T-cell (primary cell): ENCODE measurements around the gene GMEB2. TPM values are rescaled to one million over a fixed set of nuclear protein-coding genes. Genes with fewer than 3 reads are reported as not detected.
A peak's percentile ranks its signal among the peaks of the same experiment; 100 is the strongest.

Experiments used
- ATAC-seq, 4 experiments: fragments of 200-7000 bp in 3 of 4; fragments of 150-1000 bp in 1 of 4; cut with Tn5 transposase; replicated peaks in 1 of 4; 1 replicate in 3 of 4; 2 replicates in 1 of 4; pipeline ENCODE4 v1.10.0; 2021; ENCODE audit warnings: moderate library complexity in 3 of 4, mild to moderate bottlenecking in 2 of 4, moderate number of reproducible peaks in 1 of 4
- CTCF ChIA-PET, 2 donors: fragments of 300-600 bp; sonication (Branson Sonifier 250); formaldehyde crosslinking; loops; one replicate each; lab custom pipeline; 2022; ENCODE audit warnings: antibody characterized with exemption in 2 of 2; lab: Charles Lee
- POLR2A ChIA-PET, 2 donors: fragments of 300-600 bp; sonication (Branson Sonifier 250); formaldehyde crosslinking; loops; one replicate each; lab custom pipeline; 2022; ENCODE audit warnings: antibody characterized with exemption in 2 of 2; lab: Charles Lee
- DNase-seq, 35 experiments: peaks; one replicate each; pipeline versions ENCODE4 v3.0.0 to v3.0.0-alpha.2; 2013 to 2023
- H3K27ac ChIP-seq: one replicate; pipeline ENCODE4 v1.5.1; 2013; ENCODE audit warnings: low read length
- H3K27me3 ChIP-seq, 2 experiments: replicated peaks in 1 of 2; 1 replicate in 1 of 2; 2 replicates in 1 of 2; pipeline versions ENCODE4 v1.6.1 to v1.7.0; 2013; ENCODE audit warnings: low read length in 1 of 2, mixed read lengths in 1 of 2; ENCODE audit not compliant: control insufficient read depth in 2 of 2, insufficient read depth in 2 of 2; ENCODE audit errors: extremely low read depth in 1 of 2
- H3K36me3 ChIP-seq, 2 donors: 1 replicate in 1 of 2; 2 replicates in 1 of 2; pipeline versions ENCODE4 v1.6.1 to v1.7.0; 2013; ENCODE audit warnings: low read length in 1 of 2; ENCODE audit not compliant: control insufficient read depth in 2 of 2, insufficient read depth in 1 of 2; ENCODE audit errors: extremely low read depth in 1 of 2
- H3K4me1 ChIP-seq, 2 experiments: 1 replicate in 1 of 2; 2 replicates in 1 of 2; pipeline versions ENCODE4 v1.6.1 to v1.7.0; 2013; ENCODE audit warnings: low read length in 2 of 2, mixed read lengths in 1 of 2; ENCODE audit not compliant: insufficient read depth in 2 of 2, control insufficient read depth in 1 of 2; ENCODE audit errors: extremely low read depth in 1 of 2
- H3K4me3 ChIP-seq, 2 donors: 1 replicate in 1 of 2; 2 replicates in 1 of 2; pipeline versions ENCODE4 v1.5.1 to v1.7.0; 2013; ENCODE audit warnings: mild to moderate bottlenecking in 2 of 2, low read length in 1 of 2, moderate library complexity in 1 of 2; ENCODE audit not compliant: control insufficient read depth in 1 of 2; ENCODE audit errors: extremely low read depth in 1 of 2
- H3K9me3 ChIP-seq: 2 replicates; pipeline ENCODE4 v1.7.0; 2013
- H3K27ac Mint-ChIP-seq, 2 donors: one replicate each; pipeline ENCODE4 v1.8.0; 2020 to 2021; ENCODE audit warnings: mild to moderate bottlenecking in 2 of 2, mixed read lengths in 2 of 2
- H3K27me3 Mint-ChIP-seq, 2 donors: one replicate each; pipeline ENCODE4 v1.8.0; 2021 to 2022; ENCODE audit warnings: mixed read lengths in 2 of 2
- H3K36me3 Mint-ChIP-seq: one replicate; pipeline ENCODE4 v1.8.0; 2021; ENCODE audit warnings: mixed read lengths
- H3K4me1 Mint-ChIP-seq, 3 donors: one replicate each; pipeline ENCODE4 v1.8.0; 2020 to 2022; ENCODE audit warnings: mixed read lengths in 3 of 3, mild to moderate bottlenecking in 1 of 3
- H3K4me3 Mint-ChIP-seq, 3 donors: one replicate each; pipeline ENCODE4 v1.8.0; 2020 to 2022; ENCODE audit warnings: mild to moderate bottlenecking in 3 of 3, mixed read lengths in 3 of 3, moderate library complexity in 3 of 3
- H3K9me3 Mint-ChIP-seq, 3 donors: one replicate each; pipeline ENCODE4 v1.8.0; 2020 to 2022; ENCODE audit warnings: mixed read lengths in 3 of 3
- WGBS: methylation state at CpG from one replicate; pipeline ENCODE4 v1.1.5; 2013; ENCODE audit warnings: missing lambda C conversion rate; ENCODE audit not compliant: insufficient coverage; 5-methylcytosine and 5-hydroxymethylcytosine counted together
- total RNA-seq, 35 experiments: library from RNA in 6 of 35; stranded (reverse) in 6 of 35; fragments of 120-200 nt in 1 of 35; gene quantifications; one replicate each; pipeline versions ENCODE4 v1.2.1 to v1.2.4 and lab custom pipeline; 2013 to 2026

Gene GMEB2
- total RNA-seq, 5 donors from 2014 or later (not counting 1 experiment from before 2014, with no cell fraction given), result 20.7 to 30.3 (median 29.0) TPM

- Mint-ChIP-seq H3K9me3 (no peaks in the 10 kb centered on the region), H3K4me3 (peak overlapping the region; percentile 57 to 73 (median 70)), H3K27me3 (no peaks in the 10 kb centered on the region), H3K27ac (peak overlapping the region in 1 of 2 donors; percentile 73), H3K4me1 (peaks cover 7 to 17% (median 8%) of the 10 kb centered on the region in 3 donors), H3K36me3 (no peaks in the 10 kb centered on the region)
- H3K4me3 ChIP-seq, result peak overlapping the region in 1 of 2 donors; percentile 48
- 80% methylated on average over 6 of the region's 27 CpGs for WGBS
- ChIA-PET POLR2A (interaction anchor here in 1 of 2 donors (0.5 kb wide), 1 partner anchor 12 kb away, joined by 3 read pairs; no protein-coding TSS in a partner anchor), CTCF (interaction anchor here (0.5 to 2.3 kb wide), 15 partner anchors 12 to 1129 kb away, joined by 3 to 22 read pairs (median 4); partner anchors contain the start of gene RTEL1 (in 1 of the 2))
- no peaks in the 10 kb centered on the region for H3K9me3 ChIP-seq
- DNase-seq (peak in 31 of 35 experiments; percentile 40 to 79 (median 57)), ATAC-seq (peak in 2 of 4 experiments; percentile 2 to 31)
- H3K27ac ChIP-seq, result peak overlapping the region; percentile 73
- H3K27me3 ChIP-seq, result peaks cover 0 to 4% of the 10 kb centered on the region in 2 experiments
- no peaks in the 10 kb centered on the region for H3K36me3 ChIP-seq
- peaks cover 7 to 39% of the 10 kb centered on the region in 2 experiments for H3K4me1 ChIP-seq
These were observed 88.5 kb downstream of the GMEB2 start for GRCh38 chr20:63538204-63539091.

Other genes starting within 250 kb of the GMEB2 start
- under 1 TPM; 0.19 to 0.49 (median 0.32) TPM for gene KCNQ2, start 154.4 kb downstream of the GMEB2 start, total RNA-seq
- 1 to 10 TPM in 3 of 5 donors, under 1 TPM in 2; 0.50 to 3.1 (median 1.1) TPM for gene EEF1A2, start 128.0 kb downstream of the GMEB2 start, total RNA-seq
- 100 to 1,000 TPM; 147 to 320 (median 300) TPM for gene PPDPF, start 106.3 kb downstream of the GMEB2 start, total RNA-seq
- under 1 TPM; 0.15 to 0.47 (median 0.23) TPM for gene PTK6, start 89.7 kb downstream of the GMEB2 start, total RNA-seq
- not detected for gene SRMS, start 79.4 kb downstream of the GMEB2 start, total RNA-seq
- gene FNDC11, start 72.9 kb downstream of the GMEB2 start, total RNA-seq, result 1 to 10 TPM in 2 of 5 donors, under 1 TPM in 3; 0.38 to 1.8 (median 0.70) TPM
- gene HELZ2, start 52.9 kb downstream of the GMEB2 start, total RNA-seq, result 10 to 100 TPM; 31.6 to 73.0 (median 43.5) TPM
- gene STMN3, start 26.3 kb upstream of the GMEB2 start, total RNA-seq, result 100 to 1,000 TPM in 3 of 5 donors, 10 to 100 TPM in 2; 92.9 to 121 (median 107) TPM
- 10 to 100 TPM; 30.7 to 41.6 (median 36.8) TPM for gene RTEL1, start 31.2 kb upstream of the GMEB2 start, total RNA-seq
- gene TNFRSF6B, start 69.6 kb upstream of the GMEB2 start, total RNA-seq, result 1 to 10 TPM in 2 of 5 donors, under 1 TPM in 2, not detected in 1; 0.37 to 1.5 (median 0.91) TPM
- 100 to 1,000 TPM in 2 of 5 donors, 10 to 100 TPM in 3; 58.5 to 102 (median 99.5) TPM for gene ARFRP1, start 80.9 kb upstream of the GMEB2 start, total RNA-seq
- gene ZGPAT, start 80.9 kb upstream of the GMEB2 start, total RNA-seq, result 10 to 100 TPM; 42.7 to 71.0 (median 59.0) TPM
- gene LIME1, start 109.6 kb upstream of the GMEB2 start, total RNA-seq, result 100 to 1,000 TPM; 144 to 248 (median 172) TPM
- gene SLC2A4RG, start 112.7 kb upstream of the GMEB2 start, total RNA-seq, result 100 to 1,000 TPM; 110 to 173 (median 135) TPM
- under 1 TPM; 0.20 to 0.95 (median 0.30) TPM for gene ZBTB46, start 204.2 kb upstream of the GMEB2 start, total RNA-seq
- not detected for gene ABHD16B, start 234.4 kb upstream of the GMEB2 start, total RNA-seq
- gene TPD52L2, start 238.2 kb upstream of the GMEB2 start, total RNA-seq, result 10 to 100 TPM; 27.8 to 44.1 (median 39.3) TPM